GM18508 (cell line): ENCODE results near the gene BEND7.
"Not testable (repeated sequence)": the region's sequence is repeated elsewhere in the genome, so short reads cannot be mapped to it uniquely, and the experiment has no call there.

ENCODE experiments used
- ATAC-seq: cut with Tn5 transposase; IDR thresholded peaks from one replicate; pipeline ENCODE4 v1.9.1; 2021; ENCODE audit warnings: moderate number of reproducible peaks; ENCODE audit not compliant: insufficient read depth, unreplicated experiment

Gene BEND7

DNA sequence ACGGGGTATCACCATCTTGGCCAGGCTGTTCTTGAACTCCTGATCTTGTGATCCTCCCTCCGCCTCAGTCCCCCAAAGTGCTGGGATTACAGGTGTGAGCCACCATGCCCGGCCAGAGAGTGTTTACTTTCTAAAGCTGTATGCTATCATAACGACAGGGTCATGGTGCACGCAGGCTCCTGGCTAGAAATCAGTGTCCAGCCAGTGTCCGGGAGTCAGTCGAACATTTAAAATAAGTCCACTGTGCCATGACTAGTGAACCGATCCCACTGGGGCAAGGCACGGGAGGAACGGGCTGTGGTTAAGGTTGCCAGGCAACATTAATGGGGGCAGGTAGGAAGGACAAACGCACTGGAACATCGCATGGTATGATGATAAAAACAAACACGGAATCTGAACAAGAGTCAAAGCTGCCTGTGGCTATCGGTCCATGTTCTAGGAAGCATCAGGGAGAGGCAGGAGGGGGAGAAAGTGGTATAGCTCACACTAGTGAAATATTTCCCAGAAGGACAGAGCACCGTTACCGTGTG, 91.7 kb downstream of the BEND7 start:
- no peak for ATAC-seq

DNA sequence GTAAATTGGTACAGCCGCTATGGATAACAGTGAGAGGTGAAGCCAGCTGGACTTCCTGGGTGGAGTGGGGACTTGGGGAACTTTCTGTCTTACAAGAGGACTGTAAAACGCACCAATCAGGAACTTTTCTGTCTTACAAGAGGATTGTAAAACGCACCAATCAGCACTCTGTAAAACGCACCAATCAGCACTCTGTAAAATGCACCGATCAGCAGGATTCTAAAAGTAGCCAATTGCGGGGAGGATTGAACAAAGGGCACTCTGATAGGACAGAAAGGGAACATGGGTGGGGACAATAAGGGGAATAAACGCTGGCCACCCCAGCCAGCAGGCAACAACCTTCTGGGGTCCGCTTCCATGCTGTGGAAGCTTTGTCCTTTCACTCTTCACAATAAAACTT, 100.9 kb downstream of the BEND7 start:
- ATAC-seq, result not testable (repeated sequence)

DNA sequence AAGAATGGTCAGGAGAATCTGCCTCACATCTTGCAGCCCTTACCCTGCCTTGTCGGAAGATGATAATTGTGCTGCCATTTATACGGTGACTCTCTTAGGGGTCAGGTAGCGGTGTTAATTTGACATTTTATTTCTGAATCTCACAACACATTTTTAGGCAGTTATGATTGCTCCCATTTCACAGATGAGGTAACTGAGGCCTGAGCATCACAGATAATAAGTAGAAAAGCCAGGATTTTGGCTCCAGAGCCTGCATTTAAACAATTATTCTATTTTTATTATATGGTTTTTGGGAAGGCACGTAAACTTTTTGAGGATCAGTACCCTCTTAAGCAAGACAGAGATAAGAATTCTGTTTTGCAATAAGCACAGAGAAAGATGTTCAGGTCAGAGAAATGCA, 103.4 kb downstream of the BEND7 start:
- no peak for ATAC-seq

DNA sequence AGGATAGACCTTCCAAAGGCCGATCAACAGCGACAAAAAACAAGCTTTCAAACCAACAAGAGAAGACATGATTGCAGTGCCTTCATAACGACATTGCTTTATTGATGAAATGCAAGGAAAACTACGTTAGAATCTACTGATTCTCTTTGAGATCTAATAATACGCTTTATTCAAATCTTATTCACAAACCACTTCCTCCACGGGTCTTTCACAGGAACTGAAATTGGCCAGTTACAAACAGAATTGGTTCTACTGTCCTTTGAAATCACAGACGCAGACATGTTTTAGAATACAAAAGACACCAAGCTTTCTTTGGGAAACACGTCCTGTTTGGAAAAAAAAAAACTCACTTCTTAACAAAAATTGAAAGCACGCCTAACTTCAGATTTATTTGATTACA, 106.0 kb downstream of the BEND7 start:
- ATAC-seq, result no peak

DNA sequence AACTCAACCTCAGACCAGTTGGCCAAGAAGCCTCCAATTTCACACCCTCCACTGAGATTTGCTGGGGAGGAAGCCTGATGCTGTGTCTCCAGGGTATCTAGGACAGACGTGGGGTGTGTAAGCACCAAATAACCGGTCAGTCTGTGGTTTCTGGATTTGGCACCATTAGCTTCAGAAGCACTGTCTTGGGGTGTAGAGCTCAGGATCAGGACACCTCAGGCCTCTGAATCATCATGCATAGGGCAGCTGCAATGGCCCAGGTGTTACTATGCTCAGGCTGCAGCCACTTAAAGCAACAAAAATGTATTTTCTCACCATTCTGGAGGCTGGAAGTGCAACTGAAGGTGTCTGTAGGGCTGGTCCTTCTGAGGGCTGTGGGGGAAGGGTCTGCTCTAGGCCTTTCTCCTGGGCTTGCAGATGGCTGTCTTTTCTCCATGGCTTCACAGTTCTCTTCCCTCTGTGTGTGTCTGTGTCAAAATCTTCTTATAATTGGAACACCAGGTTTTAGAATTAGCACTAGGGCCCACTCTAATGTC, 107.4 kb downstream of the BEND7 start:
- ATAC-seq, result no peak

DNA sequence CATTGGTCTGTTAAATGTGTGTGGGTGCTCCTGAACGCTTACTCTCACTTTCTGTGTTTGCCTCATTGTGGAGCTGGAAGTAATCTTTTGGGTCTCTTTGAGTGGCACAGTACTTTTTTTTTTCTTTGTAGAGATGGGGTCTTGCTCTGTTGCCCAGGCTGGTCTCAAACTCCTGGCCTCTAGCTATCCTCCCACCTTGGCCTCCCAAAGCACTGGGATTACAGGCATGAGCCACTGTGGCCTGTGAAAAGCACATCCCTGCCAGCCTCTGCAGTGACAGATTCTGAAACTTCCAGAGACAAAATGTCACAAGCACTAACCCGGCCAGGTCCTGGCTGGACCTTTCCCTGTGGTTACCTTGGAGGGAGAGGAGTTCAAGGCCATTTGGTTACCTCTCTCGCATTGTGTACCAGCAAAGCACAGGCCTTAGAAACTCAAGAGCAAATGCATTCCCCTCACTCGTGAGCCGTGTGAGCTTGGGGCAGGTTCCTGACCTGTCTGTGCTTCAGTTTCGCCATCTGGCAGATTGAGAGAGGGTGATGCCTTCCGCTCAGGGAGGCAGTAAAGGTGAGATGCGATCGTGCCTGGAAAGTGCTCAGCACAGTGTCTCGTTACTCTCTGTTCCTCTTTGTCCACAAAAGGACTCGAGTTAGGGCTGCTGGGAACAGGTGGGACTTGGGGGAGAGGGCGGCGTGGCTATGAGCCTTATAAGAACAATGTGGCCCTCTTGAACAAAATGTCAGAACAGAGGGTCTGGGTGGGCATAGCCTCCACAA, 108.1 kb downstream of the BEND7 start:
- no peak for ATAC-seq

DNA sequence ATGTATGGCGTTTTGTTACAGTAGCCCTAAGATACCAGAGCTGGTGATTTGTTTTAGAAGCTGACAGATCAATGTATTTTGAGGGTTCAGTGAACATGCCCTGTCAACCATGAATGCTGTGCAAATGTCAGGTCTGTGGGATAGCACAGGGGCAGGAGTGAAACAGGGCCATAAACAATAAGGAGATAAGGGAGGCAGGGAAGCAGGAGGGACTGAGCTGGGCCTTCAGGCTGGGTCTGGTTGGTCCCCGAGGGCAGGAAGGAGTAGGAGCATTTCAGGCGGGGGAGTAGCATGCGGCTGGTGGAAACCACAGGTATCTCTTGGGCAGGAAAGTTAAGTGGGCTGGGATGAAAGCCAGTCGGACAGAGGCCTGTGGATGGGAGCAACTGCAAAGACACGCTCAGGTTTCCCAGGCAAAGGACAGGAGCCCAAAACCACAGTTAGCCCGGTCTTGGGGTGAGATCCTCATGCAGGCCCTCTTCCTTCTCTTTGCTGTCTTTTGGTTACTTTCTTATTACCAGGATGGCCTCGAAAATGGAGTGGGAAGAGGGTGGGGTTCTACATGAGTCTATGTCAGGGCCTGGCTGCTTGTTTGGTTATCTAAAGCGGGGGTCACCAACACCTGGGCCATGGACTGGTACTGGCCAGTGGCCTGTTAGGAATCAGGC, 111.2 kb downstream of the BEND7 start:
- no peak for ATAC-seq

DNA sequence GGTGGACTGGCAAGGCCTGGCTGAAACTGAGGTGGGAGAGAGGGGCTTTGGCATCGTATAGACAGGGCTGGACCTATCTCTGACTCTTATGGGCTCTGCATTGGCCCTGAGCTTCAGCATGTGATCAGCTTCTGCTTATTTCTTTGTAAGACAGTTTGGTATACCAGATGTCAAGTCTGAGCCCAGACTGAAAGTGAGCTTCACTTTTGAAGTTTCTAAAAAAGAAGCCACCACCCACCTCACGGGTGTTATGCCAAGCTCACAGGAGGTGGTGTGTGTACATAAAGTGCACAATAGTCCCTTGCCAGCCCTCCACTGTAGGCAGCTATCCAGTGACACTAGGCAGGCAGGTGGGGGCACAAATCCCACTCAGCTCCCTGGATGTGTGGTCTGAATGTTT, 112.1 kb downstream of the BEND7 start:
- ATAC-seq, result no peak

DNA sequence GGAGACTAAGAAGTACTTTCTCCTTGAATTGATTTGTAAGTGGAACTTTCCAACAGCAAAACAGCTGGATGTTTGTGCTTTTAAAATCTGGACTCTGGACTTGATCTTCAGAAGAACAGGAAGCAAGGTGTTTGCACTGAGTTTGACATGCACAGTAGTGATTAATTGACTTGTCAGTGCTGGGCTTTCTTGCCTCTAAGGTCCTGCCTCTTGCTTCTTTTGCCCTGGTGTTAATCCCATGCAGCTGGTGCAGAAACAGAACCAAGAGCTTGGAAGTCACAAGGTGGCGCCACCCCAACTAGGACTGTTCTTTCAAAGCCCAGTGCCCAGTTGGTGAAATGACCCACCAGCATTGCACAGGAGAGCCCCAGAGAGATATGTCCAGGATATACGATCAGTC, 114.0 kb downstream of the BEND7 start:
- no peak for ATAC-seq

DNA sequence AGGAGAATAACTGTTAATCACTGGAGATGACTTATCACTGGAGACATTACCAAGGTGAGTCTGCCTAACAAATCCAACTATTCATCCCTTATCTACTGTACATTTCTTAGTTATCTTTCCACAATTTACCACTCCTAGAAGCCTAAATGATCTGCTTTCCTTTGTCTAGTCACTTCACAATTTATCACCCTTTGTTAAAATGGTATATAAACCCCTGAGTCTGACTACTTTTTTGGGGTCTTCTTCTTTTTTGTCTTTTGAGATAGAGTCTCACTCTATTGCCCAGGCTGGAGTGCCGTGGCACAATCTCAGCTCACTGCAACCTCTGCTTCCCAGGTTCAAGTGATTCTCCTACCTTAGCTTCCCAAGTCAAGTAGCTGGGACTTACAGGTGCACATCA, 114.7 kb downstream of the BEND7 start:
- ATAC-seq, result no peak

DNA sequence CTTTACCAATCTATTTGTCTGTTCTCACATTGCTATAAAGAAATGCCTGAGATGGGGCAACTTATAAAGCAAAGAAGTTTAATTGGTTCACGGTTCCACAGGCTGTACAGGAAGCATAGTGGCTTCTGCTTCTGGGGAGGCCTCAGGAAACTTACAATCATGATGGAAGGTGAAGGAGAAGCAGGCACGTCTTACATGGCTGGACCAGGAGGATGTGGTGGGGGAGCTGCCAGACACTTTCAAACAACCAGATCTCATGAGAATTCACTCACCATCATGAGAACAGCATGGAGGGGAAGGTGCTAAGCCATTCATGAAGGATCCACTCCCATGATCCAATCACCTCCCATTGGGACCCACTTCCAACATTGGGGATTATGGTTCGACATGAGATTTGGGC, 115.9 kb downstream of the BEND7 start:
- no peak for ATAC-seq

DNA sequence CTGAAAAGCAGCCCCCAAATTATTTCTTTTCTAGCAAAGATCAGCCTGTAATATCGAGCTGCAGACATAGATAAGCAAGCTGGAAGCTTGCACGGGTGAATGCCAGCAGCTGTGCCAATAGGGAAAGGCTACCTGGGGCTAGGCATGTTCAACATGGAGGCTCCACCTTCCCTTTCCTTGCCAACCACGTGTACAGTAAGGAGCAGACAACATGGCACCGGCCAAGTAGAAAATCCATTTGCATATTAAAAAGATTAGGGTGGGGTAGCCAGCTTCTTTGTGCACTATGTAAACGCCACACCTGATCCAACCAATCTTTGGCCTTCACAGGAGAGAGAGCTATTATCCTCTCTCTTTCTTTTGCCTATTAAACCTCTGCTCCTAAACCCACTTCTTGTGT, 124.0 kb downstream of the BEND7 start:
- ATAC-seq, result no peak

DNA sequence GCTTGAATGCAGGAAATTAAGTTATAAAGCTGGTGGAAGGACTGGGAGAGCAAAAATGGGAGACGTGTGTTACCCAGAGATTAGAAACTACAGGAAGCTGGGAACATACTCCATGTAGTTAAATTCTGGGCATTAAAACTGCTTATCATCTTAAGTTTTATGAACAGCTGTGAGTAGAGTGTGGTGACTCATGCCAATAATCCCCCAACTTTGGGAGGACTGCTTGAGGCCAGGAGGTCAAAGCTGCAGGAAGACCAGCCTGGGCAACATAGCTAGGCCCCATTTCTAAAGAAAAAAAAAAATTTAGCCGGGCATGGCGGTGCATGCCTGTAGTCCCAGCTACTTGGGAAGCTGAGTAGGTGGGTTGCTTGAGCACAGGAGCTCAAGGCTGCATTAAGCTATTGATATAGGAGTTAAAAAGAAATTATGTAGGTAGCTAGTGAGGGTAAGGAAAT, 124.5 kb downstream of the BEND7 start:
- no peak for ATAC-seq

DNA sequence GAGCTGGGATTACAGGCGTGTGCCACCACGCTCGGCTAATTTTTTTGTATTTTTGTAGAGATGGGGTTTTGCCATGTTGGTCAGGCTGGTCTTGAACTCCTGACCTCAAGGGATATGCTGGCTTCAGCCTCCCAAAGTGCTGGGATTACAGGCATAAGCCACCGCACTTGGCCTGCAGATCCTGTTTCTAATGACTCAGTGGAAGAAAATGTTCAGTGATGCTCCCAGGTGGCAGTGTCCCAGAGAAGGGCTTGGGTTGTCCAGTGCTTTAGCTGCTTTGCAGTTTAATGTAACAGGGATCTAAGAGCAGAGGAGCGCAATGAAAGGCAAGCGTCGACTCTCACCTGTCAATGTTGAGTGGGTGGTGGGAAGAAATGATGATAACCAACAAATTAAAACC, 125.4 kb downstream of the BEND7 start:
- ATAC-seq, result not testable (repeated sequence)

DNA sequence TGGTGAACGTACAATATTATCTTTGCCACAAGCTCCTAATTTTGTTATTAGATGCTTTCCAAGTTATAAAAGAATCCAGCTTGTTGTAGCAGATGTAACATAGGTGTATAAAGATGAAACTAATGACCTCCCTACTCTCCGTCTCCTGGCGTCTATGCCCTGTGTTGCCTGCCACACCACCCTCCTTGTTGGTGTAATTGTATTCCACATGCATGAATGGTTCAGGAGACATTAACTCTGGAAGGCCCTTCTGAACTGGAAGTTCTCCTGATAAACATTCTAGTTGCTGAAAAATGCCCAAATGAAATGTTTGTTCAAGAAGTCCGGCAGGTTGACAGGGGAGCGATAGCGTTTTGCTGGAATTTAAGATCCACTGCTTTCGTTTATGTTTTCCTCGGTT, 126.8 kb downstream of the BEND7 start:
- ATAC-seq, result no peak

DNA sequence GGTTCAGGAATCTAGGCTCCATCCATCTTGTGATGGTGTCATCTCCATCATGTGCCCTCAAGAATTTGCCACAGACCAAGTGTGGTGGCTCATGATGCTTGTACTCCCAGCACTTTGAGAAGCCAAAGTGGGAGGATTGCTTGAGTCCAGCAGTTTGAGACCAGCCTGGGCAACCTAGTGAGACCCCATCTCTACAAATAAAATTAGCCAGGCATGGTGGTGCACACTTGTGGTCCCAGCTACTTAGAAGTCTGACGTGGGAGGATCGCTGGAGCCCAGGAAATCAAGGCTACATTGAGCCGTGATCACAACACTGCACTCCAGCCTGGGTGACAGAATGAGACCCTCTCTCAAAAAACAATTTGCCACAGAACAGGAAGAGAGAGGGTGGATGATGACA, 127.7 kb downstream of the BEND7 start:
- no peak for ATAC-seq

DNA sequence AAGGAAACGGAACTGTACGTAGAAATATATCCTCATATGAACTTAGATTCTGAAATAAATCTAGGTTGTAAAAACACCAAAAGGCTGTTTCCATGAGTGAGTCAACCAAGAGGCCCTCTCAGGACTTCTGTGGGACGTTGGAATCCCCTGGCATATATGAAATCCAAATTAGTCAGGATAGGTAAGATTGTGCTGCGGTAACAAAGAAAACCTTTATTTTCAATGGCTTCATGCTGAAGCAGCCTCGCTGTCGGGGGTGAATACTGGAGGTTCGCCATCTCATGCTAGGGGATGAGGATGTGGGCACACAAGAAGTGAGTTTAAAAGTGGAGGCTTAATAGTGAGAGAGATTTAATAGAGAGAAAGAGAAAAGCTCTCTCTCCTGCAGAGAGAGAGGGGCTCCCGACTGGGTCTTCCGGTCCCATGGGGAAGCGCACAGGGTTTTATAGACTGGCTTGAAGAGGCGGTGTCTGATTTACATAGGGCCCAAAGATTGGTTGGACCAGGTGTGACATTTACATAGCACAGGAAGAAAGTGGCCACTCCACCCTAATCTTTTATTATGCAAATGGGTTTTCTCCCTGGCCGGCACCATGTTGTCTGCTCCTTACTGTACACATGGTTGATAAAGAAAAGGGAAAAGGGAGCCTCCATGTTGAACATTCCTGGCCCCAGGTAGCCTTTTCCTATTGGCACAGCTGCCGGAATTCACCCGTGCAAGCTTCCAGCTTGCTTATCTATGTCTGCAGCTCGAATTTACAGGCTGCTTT, 128.4 kb downstream of the BEND7 start:
- ATAC-seq, result no peak

DNA sequence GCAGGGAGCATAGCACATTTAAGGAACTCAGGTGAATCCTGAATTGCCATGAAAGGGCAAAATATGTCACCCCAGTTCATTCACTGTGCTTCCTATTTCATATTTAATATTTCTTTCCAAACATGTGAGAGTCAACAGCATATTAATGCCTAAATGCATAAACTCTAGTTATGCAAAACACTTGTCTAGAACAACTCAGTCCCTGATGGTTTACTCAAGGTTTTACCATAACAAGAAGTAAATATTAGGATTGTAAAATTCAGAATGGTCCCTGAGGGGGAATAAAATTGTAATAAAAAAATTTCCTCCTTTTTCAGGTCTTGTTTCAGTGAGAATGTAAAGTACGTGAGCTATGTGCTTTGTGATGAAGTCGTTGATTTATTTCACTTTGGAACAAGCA, 129.1 kb downstream of the BEND7 start:
- ATAC-seq, result no peak

DNA sequence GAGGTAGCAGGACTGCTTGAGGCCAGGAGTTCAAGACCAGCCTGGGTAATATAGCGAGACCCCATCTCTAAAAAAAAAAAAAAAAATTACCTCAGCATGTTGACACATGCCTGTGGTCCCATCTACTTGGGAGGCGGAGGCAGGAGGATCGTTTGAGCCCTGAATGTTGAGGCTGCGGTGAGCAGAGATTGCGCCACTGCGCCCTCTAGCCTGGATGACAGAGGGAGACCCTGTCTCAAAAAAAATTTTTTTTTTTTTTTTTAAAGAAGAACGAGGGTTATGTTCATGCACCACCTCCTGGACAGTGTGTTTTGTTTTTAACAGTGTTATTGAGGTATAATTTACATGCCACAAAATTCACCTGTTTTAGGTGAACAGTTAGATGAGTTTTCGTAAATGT, 129.6 kb downstream of the BEND7 start:
- ATAC-seq, result no peak

DNA sequence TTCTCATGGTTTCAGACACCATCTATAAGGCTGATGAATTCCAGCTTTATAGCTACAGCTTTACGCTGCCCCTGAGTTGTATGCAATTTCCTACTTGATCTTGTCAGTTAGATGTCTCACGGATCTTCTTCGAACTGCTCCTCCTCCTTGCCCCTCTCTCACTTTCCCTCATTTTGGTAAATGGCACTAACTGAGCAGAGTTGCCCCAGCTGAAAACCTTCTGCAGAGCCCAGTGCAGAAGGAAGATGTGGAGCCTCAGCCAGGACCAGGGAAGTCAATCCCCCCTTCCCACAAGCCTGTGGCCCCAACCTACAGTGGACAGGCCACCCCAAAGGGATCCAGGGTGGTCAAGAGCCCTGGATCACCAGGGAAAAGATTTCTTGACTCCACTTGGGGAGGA, 131.8 kb downstream of the BEND7 start:
- no peak for ATAC-seq

DNA sequence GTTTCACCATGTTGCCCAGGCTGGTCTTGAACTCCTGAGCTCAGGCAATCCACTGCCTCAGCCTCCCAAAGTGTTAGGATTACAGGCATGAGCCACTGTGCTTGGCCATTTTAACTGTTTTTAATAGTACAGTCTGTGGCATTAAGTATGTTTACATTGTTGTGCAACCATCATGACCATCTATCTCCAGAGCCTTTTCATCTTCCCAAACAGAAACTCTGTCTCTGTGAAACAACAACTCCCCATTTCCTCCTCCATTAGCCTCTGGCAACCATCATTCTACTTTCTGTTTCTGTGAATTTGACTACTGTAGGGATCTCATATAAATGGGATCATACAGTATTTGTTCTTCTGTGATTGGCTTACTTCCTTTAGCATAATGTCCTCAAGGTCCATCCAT, 132.4 kb downstream of the BEND7 start:
- no peak for ATAC-seq
